ENCODE results near the gene TADA2B.

TADA2B gene

GRCh38 chr4:7043284-7044136 lies at the start of gene TADA2B:
TADA2B (plus strand) TSS chr4:7043372; CDS start chr4:7043580, 208 bp downstream.
- peak; percentile 45 for DNase-seq

DNA sequence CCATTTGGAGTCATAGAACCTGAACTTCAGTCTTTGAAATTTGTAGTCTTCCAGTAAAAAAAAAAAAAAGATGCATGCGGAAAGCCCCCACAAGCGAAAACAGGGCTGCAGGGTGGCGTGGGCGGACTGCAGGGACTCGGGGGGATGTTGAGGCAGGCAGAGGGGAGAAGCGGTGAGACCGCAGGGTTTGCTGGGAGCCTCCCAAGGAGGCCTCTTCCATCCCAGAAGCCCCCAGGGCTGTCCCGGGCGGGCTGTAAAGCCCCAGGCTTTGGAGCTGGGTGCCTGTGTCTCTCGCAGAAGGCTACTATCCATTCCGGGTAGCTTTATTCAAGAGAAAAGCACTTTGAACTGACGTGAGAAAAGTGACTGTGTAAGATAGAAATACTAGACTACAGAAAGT lies 46.7 kb upstream of the TADA2B start:
- no peak for DNase-seq

DNA sequence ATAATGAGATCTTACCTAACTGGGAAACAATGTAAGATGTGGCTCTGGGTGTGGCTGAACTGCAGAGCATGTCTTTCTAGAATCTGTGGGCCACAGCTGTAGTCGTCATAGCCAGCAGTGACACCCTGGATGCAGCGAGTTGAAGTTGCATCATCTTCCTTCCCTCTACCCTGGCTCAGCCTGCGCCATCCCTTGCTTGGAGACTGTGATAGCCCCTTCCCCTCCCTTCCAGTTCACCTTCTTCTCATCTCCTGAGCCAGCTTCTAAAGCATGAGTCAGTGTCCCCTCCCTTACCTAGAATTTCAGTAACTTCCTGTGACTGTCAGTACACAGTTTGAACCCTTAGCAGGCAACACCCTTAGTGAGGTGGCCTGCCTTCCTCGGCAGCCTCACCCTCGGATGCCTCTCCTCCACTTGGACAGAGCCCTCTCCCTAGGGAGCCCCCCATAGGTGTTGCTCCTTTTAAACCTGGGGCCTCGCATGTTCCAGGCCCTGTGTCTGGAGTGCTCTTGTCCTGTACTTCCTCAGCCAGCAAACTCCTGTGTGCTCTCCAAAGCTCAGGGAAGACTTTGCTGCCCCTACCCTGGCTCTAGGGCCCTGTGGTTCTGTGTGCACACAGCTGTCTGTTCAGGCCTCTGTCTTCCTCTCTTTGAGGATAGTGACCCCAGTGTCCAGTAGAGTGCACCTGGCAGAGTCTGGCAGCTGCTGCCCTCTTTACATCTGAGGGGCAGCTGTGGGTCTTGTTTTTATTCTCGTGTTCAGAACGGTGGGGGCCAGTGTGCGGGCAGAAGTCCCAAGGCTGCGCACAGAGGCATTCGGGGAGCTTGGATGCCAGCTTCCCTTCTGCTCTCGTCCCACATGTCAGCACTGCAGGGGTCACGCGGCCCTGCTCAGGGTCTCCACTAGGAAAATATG lies 43.7 kb upstream of the TADA2B start:
- DNase-seq: no peak

DNA sequence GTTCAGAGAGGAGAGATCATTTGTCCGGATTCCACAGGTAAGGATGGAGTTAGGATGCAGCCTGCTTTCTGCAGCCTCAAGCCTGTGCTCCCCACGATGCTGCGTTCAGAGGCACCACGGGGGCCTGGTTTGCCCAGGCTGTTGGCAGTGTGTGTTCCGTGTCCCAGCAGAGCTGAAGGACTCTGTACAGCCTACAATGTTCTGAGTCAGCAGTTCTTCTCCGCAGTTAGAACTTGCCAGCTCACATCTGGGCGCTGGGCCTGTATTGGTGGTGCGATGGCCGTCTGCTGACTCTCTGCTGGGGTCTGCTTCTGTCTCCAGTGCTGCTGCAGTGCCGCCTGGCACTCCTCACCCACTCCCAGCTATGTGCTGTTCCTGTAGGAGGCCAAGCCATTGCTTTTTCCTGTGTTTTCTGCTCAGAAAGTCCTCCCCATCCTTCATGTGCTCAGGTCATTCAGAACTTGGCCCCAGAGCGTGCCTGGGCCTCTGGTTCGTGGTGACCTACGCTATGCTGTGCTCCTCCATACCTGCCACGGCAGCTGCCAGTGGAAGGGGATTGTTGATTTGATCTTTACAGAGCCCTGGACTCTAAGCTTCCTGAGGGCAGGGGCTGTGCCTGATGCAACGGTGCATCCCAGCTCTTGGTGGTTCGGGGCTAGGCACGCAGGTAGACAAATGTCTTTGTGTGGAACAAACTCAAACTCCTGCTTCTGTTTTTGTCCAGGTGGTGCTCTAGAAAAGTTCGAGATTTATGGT lies 42.6 kb upstream of the TADA2B start:
- DNase-seq: no peak

DNA sequence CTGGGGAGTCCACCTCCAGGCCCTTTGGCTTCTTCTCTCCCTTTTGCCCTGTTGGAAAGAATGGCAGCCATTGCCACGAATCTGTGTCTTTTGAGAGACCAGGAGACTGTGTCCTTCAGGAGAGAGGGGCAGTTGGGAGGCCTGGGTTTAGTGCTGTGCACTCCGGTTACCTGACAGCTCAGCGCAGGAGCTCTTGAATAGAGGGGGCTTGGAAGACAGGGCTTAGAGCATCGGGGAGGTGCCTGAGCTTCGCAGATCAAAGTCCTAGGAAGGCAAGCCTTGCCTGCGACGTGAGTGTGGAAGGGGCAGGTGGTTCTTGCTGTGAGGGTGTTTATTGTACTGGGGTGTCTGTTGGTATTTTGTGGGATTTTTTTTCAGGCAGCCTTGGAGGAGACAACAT lies 41.9 kb upstream of the TADA2B start:
- no peak for DNase-seq

GRCh38 chr4:7002336-7002735 lies 40.8 kb upstream of the TADA2B start:
- no peak for DNase-seq

DNA sequence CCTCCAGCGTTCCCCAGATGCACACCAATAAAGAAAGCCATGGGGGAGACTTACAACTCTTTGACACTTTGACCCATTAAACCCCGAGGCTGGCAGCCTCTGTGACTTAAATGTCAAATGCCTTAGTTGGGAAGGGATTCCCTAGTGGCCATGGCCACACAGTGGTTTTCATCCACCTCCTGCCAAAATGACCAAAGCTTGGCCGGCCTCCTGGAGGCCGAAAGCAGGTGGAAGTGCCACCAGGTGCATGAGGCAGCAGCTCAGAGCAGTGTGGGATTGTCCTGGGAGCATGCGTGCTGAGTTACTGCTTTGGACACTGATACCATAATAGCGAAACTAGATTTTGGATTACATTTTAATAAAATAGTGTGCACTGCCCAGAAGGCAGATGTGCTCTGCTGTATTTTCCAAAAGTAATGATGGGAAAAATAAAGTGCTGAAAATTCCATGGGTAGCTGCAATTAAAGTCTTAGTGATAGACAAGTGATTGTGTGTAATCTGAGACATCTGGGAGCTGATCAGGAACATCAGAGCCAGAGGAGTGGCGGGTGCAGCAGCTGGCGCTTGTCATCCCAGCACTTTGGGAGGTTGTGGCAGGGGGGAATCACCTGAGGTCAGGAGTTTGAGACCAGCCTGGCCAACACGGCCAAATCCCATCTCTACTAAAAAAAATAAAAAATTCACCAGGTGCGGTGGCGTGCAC lies 39.8 kb upstream of the TADA2B start:
- no peak for DNase-seq

GRCh38 chr4:7003879-7004240 lies 39.3 kb upstream of the TADA2B start:
- DNase-seq: no peak

DNA sequence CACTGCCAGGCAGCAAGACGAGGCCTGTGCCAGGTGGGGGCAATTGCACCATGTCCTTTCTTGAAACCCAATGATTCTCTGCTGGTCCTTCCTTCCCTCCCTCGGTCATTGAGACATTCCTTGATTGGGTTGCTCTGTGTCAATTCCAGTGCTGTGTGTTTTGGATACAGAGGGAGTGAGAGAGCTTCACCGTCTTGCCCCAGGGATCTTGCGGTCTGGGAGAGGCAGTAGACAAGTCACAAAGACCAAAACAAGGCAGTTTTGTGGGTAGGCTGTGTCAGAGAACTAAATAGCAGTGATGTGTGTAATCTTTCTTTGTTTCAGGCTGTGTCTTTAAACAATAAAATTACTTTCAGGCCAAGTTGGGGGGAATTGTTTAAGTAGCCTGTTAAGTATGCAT lies 38.8 kb upstream of the TADA2B start:
- no peak for DNase-seq

GRCh38 chr4:7005571-7005970 lies 37.6 kb upstream of the TADA2B start:
- DNase-seq: no peak

- DNase-seq: no peak
Measured at GRCh38 chr4:7006411-7006810, 36.8 kb upstream of the TADA2B start.

DNA sequence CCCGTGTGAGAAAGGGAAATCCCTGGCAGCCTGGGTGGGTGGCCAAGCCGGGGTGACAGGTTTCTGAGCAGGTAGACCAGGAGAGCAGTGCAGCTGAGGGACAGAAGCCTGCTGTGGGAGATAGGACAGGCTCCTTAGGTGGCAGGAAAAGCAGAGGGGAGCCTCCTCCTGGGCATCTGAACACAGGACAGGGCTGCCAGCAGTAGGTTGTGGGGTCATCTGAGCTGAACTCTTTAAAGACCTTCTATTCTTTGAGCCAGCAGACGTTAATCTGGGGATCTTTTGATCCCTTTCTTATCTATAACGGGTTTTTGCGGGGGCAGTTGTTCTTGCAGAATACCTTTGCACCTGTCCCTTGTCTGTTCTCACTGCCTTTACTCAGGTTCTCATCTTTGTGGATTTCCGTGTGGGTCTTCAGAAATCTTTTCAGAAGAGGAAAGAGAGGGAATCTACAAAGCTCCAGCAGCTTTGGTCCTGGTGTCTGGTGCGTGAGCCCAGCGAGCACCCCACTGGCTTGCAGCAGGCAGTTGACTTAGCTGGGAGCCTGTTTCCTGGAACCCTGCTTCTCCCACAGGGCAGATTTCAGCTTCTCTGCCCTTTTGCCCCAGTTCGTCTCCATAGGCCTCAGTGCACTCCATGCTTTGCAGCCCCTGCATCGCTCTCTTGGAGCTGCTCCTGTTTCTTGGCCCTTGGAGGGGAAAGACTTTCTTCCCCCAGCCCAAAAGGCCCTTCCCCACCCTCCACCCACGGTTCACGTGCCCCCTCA lies 35.8 kb upstream of the TADA2B start:
- DNase-seq: no peak

- no peak for DNase-seq
Measured at GRCh38 chr4:7007944-7008343, 35.2 kb upstream of the TADA2B start.

- no peak for DNase-seq
Measured at GRCh38 chr4:7009564-7009963, 33.6 kb upstream of the TADA2B start.

- no peak for DNase-seq
Measured at GRCh38 chr4:7013175-7013574, 30.0 kb upstream of the TADA2B start.

DNA sequence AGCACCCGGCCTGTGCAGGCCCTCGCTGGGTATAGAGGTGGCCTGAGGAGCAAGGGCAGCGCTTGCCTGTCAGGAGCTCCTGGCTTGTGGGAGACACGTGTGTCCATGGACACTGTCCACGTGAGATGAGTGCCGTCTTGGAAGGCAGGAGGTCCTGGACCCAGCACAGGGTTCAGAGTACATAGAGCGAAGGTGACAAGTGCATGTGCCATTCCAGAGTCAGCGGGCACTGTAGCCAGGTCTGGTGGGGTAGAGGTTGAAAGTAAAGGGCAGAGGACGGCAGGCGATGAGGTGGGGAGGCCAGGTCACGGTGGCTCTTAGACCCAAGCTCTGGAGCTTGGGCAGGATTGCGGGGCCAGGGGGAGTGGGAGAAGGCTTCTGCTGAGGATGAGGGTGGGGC lies 28.4 kb upstream of the TADA2B start:
- DNase-seq: no peak

GRCh38 chr4:7015383-7016035 lies 27.7 kb upstream of the TADA2B start:
- no peak for DNase-seq

- no peak for DNase-seq
Measured at GRCh38 chr4:7016086-7016485, 27.1 kb upstream of the TADA2B start.

DNA sequence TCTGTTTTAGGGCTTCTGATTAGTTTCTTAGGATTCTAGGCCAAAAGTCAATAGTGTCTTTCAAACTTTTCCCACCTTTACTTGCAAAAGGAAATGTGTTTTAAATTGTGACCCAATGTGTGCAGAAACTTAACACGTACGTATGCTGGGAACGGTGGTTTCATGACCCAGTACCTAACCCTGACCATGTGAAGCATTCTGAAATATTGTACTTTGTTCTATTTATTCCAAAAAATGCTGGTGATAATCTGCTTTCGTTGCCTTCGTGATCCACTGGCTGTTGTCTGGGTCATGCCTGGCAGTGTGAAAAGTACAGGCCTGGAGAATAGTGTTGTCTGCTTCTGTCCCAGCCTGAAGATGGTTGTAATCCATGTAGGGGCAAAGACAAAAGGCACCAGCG lies 26.7 kb upstream of the TADA2B start:
- no peak for DNase-seq

GRCh38 chr4:7017446-7018048 lies 25.6 kb upstream of the TADA2B start:
- DNase-seq: no peak

DNA sequence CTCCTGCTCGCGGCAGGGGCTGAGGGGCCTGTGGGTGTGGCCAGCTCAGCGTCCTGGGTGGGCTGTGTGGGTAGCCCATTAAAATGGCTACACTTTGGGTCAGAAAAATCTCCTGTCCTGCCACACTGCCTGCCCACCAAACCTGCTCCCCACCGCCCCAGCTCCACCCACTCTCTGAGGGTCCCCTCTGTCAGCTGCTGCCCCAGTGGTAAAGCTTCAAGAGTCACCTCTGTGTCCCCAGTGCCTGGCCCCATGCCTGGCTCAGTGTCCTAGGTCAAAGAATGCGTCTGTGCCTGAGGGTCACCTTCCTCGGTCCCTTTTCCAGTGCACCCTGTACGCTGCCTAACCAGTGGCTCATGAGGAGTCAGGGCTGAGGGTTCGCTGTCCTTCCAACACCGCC lies 24.9 kb upstream of the TADA2B start:
- no peak for DNase-seq

All from NCI-H774 (cell line).